HG03060 (cell line): ENCODE data around the gene MIPEP.

ENCODE experiments used
- ATAC-seq: cut with Tn5 transposase; IDR thresholded peaks from one replicate; pipeline ENCODE4 v1.9.1; 2021; ENCODE audit warnings: low read depth, moderate number of reproducible peaks; ENCODE audit not compliant: unreplicated experiment

MIPEP gene

DNA sequence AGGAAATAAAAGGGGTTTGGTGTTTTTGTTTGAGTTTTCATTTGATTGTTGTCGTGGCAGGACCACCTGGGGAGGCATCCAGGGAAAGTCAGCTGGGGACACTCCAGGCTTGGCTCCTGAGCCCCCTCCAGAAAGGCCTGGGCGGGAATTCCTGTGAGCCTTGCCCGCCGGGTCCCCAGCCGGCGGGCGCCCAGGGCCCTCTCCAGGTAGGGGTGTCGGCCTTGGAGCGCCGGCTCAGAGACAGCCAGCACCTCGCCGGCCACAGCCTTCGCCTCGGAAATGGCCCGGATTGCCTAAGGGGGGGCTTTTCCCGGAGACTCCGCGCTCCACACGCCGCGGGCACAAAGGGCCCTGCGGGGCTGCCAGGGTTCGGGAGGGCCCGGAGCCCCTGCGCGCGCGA lies 194.0 kb downstream of the MIPEP start:
- ATAC-seq, result no peak

- ATAC-seq, result no peak
These were observed 196.4 kb downstream of the MIPEP start for GRCh38 chr13:23692816-23693215.

- no peak for ATAC-seq
These were observed 198.5 kb downstream of the MIPEP start for GRCh38 chr13:23690668-23691067.

DNA sequence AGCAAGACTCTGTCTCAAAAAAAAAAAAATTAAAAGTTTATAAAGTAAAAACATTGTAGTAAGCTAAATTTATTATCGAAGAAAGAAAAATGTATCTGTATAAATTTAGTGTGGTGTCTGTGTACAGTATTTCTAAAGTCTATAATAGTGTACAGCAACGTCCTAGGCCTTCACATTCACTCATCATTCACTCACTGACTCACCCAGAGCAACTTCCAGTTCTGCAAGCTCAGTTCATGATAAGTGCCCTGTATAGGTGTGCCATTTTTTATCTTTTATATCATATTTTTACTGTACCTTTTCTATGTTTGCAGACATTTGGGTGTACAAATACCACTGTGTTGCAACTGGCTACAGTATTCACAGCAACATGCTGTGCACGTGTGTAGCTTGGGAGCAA lies 200.9 kb downstream of the MIPEP start:
- ATAC-seq, result no peak

- ATAC-seq, result no peak
These were observed 201.6 kb downstream of the MIPEP start for GRCh38 chr13:23687614-23688013.

DNA sequence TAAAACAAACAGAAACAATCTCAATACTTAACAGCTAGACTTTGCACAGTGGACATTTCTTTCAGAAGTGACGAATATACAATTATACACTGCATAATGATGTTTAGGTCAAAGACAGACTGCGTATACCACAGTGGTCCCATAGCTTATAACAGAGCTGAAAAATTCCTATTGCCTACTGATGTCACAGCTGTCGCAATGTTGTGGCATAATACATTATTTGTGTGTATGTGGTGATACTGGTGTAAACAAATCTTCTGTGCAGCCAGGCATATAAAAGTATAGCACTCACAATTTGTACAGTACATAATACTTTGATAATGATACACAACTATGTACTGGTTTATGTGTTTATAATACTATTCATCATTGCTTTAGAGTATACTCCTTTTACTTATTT lies 202.3 kb downstream of the MIPEP start:
- ATAC-seq, result no peak

- ATAC-seq, result no peak
These were observed 203.8 kb downstream of the MIPEP start for GRCh38 chr13:23685416-23685815.

GRCh38 chr13:23684647-23685046 lies 204.6 kb downstream of the MIPEP start:
- ATAC-seq, result no peak

GRCh38 chr13:23683084-23683483 lies 206.1 kb downstream of the MIPEP start:
- no peak for ATAC-seq

DNA sequence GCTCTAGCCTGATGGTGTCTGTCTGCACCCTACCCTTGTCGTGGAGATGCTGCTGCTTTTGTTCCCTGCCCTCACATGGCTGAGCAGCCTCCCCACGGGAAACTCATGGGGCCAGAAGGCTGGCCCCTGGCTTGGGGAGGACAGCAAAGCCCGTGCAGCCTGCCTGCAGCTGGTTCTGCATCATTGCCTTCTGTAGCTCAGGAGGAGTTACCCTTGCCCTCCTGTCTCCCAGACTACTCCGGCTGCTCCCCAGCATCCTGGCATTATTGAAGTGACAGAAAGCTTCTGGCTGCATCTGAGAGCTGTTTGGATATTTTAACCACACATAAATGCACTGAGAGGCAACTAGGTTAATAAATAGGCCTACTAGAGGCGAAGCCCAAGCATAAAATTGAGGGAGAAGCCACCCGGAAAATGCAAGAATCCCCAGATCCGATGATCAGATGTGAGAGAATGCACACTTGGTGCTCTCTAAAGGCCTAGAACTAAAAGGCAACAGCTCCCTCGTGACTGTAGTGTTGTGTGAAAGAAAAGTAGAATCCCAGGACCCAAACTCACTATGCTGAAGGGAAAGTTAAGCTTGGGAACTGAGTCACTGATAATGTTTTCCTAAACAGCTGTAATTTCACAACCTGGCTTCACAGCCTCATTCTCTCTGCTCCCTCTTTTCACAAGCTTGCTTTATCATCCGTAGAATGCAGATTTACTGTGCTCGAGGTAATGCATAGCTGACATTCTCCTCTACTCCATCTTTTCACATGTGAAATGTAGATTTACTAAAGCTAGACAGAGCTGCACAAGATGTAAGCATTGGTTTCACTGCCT lies 208.1 kb downstream of the MIPEP start:
- no peak for ATAC-seq
